GM19239 (cell line): Measurements from ENCODE around the gene PDE8B.
"Not testable (repeated sequence)": the region's sequence is repeated elsewhere in the genome, so short reads cannot be mapped to it uniquely, and the experiment has no call there.

Experiments used
- DNase-seq: peaks from one replicate; pipeline ENCODE4 v3.0.0; 2011; ENCODE audit warnings: low spot score; ENCODE audit not compliant: insufficient read length
- FAIRE-seq: peaks from 2 replicates; lab custom pipeline; 2011; peaks lifted over from hg19 to GRCh38; lab: Jason Lieb, UNC

Gene PDE8B

DNA sequence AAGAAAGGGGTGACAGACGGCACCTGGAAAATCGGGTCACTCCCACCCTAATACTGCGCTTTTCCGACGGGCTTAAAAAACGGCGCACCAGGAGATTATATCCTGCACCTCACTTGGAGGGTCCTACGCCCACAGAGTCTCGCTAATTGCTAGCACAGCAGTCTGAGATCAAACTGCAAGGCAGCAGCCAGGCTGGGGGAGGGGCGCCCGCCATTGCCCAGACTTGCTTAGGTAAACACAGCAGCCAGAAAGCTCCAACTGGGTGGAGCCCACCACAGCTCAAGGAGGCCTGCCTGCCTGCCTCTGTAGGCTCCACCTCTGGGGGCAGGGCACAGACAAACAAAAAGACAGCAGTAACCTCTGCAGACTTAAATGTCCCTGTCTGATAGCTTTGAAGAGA lies 264.6 kb downstream of the PDE8B start:
- not testable (repeated sequence) for FAIRE-seq, DNase-seq
